SK-N-SH treated with all-trans-retinoic acid at 6 μM for 48 hours (cell line): ENCODE measurements around the gene GIMAP7.
"Not testable (repeated sequence)": the region's sequence is repeated elsewhere in the genome, so short reads cannot be mapped to it uniquely, and the experiment has no call there.

Experiments used
- ATAC-seq: fragments of 200-7000 bp; cut with Tn5 transposase; 3 replicates; pipeline ENCODE4 v1.9.1; 2020; ENCODE audit warnings: mild to moderate bottlenecking, moderate library complexity
- ARNTL ChIP-seq: fragments of 450-650 bp; formaldehyde crosslinking; IDR thresholded peaks from 2 replicates; pipeline ENCODE4 v1.5.0; 2020; ENCODE audit warnings: low read depth, mild to moderate bottlenecking, moderate library complexity, borderline replicate concordance
- BACH2 ChIP-seq: fragments of 250-450 bp; sonication (Bioruptor Pico); IDR thresholded peaks from 2 replicates; pipeline ENCODE4 v1.9.0; 2021; ENCODE audit warnings: mild to moderate bottlenecking, borderline replicate concordance
- CREB5 ChIP-seq: fragments of 250-450 bp; sonication (Bioruptor Pico); IDR thresholded peaks from 2 replicates; pipeline ENCODE4 v1.5.1; 2020; ENCODE audit warnings: low read depth, mild to moderate bottlenecking, moderate library complexity
- CSDC2 ChIP-seq: fragments of 250-450 bp; sonication (Bioruptor Pico); IDR thresholded peaks from 2 replicates; pipeline ENCODE4 v1.5.0; 2020; ENCODE audit warnings: mild to moderate bottlenecking, moderate library complexity
- CSRNP3 ChIP-seq: fragments of 250-450 bp; sonication (Bioruptor Pico); IDR thresholded peaks from 2 replicates; pipeline ENCODE4 v1.5.1; 2021; ENCODE audit warnings: mild to moderate bottlenecking, moderate library complexity
- ESRRG ChIP-seq: fragments of 250-450 bp; sonication (Bioruptor Pico); IDR thresholded peaks from 2 replicates; pipeline ENCODE4 v1.6.1; 2021; ENCODE audit warnings: mild to moderate bottlenecking
- GLIS3 ChIP-seq: fragments of 250-450 bp; sonication (Bioruptor Pico); IDR thresholded peaks from 2 replicates; pipeline ENCODE4 v1.5.0; 2020; ENCODE audit warnings: mild to moderate bottlenecking, moderate library complexity
- ISL1 ChIP-seq: fragments of 250-450 bp; sonication (Bioruptor Pico); IDR thresholded peaks from 2 replicates; pipeline ENCODE4 v2.1.2; 2022; ENCODE audit warnings: mild to moderate bottlenecking, moderate library complexity
- OSR1 ChIP-seq: fragments of 250-450 bp; sonication (Bioruptor Pico); IDR thresholded peaks from 2 replicates; pipeline ENCODE4 v1.8.0; 2022; ENCODE audit warnings: moderate library complexity, mild to moderate bottlenecking, inconsistent platforms
- PATZ1 ChIP-seq: fragments of 250-450 bp; sonication (Bioruptor Pico); IDR thresholded peaks from 2 replicates; pipeline ENCODE4 v1.8.0; 2020; ENCODE audit warnings: mild to moderate bottlenecking, moderate library complexity, borderline replicate concordance
- POU6F1 ChIP-seq: fragments of 250-450 bp; sonication (Bioruptor Pico); IDR thresholded peaks from 2 replicates; pipeline ENCODE4 v1.8.0; 2021; ENCODE audit warnings: low read depth, mild to moderate bottlenecking, moderate library complexity, borderline replicate concordance
- PPARA ChIP-seq: fragments of 250-450 bp; sonication (Bioruptor Pico); IDR thresholded peaks from 2 replicates; pipeline ENCODE4 v1.5.0; 2020; ENCODE audit warnings: mild to moderate bottlenecking, borderline replicate concordance
- TCF4 ChIP-seq: fragments of 250-450 bp; sonication (Bioruptor Pico); IDR thresholded peaks from 2 replicates; pipeline ENCODE4 v1.8.0; 2021; ENCODE audit warnings: mild to moderate bottlenecking, moderate library complexity, borderline replicate concordance
- TOX ChIP-seq: fragments of 250-450 bp; sonication (Bioruptor Pico); IDR thresholded peaks from 2 replicates; pipeline ENCODE4 v1.8.0; 2021; ENCODE audit warnings: mild to moderate bottlenecking, moderate library complexity, borderline replicate concordance
- ZC3H10 ChIP-seq: fragments of 250-450 bp; sonication (Bioruptor Pico); IDR thresholded peaks from 2 replicates; pipeline ENCODE4 v1.5.1; 2021; ENCODE audit warnings: mild to moderate bottlenecking, moderate library complexity
- ZFP3 ChIP-seq: fragments of 250-450 bp; sonication (Bioruptor Pico); IDR thresholded peaks from 2 replicates; pipeline ENCODE4 v1.5.0; 2020; ENCODE audit warnings: mild to moderate bottlenecking, moderate library complexity
- ZFP30 ChIP-seq: fragments of 450-650 bp; formaldehyde crosslinking; IDR thresholded peaks from 2 replicates; pipeline ENCODE4 v1.5.0; 2022; ENCODE audit warnings: mild to moderate bottlenecking, moderate library complexity
- ZNF565 ChIP-seq: fragments of 450-650 bp; formaldehyde crosslinking; conservative IDR thresholded peaks from 2 replicates; pipeline ENCODE4 v1.5.0; 2020; ENCODE audit warnings: low read depth, mild to moderate bottlenecking, moderate library complexity

Gene GIMAP7

GRCh38 chr7:150481922-150482321 lies 32.8 kb upstream of the GIMAP7 start:
- TF ChIP-seq CREB5 (CRISPR knock-in tag) (no peak), CSRNP3 (CRISPR knock-in tag) (no peak), ISL1 (CRISPR knock-in tag) (no peak), ARNTL (CRISPR knock-in tag) (no peak), ZFP30 (no peak), TCF4 (CRISPR knock-in tag) (no peak), BACH2 (no peak), GLIS3 (CRISPR knock-in tag) (no peak), TOX (CRISPR knock-in tag) (no peak), CSDC2 (CRISPR knock-in tag) (no peak), ESRRG (CRISPR knock-in tag) (no peak), OSR1 (CRISPR knock-in tag) (no peak), PATZ1 (CRISPR knock-in tag) (no peak), ZFP3 (CRISPR knock-in tag) (no peak), POU6F1 (CRISPR knock-in tag) (no peak)
- ATAC-seq, result no peak

GRCh38 chr7:150483514-150483913 lies 31.2 kb upstream of the GIMAP7 start:
- not testable (repeated sequence) for ATAC-seq

- ATAC-seq, result not testable (repeated sequence)
Measured at GRCh38 chr7:150484071-150484470, 30.6 kb upstream of the GIMAP7 start.

- no peak for ATAC-seq
- TF ChIP-seq ARNTL (CRISPR knock-in tag), result no peak
- no peak for TF ChIP-seq ZC3H10 (CRISPR knock-in tag)
- TF ChIP-seq ZFP3 (CRISPR knock-in tag), result no peak
- TF ChIP-seq TCF4 (CRISPR knock-in tag), result no peak
- TF ChIP-seq POU6F1 (CRISPR knock-in tag), result no peak
- no peak for TF ChIP-seq CSDC2 (CRISPR knock-in tag)
- TF ChIP-seq ZNF565 (CRISPR knock-in tag), result no peak
- TF ChIP-seq ESRRG (CRISPR knock-in tag), result no peak
- TF ChIP-seq BACH2, result no peak
- no peak for TF ChIP-seq PPARA (CRISPR knock-in tag)
- TF ChIP-seq GLIS3 (CRISPR knock-in tag), result no peak
- TF ChIP-seq OSR1 (CRISPR knock-in tag), result no peak
Measured at GRCh38 chr7:150487625-150488024, 27.0 kb upstream of the GIMAP7 start.

GRCh38 chr7:150489782-150490181 lies 24.9 kb upstream of the GIMAP7 start:
- TF ChIP-seq OSR1 (CRISPR knock-in tag) (no peak), POU6F1 (CRISPR knock-in tag) (no peak), BACH2 (no peak)
- no peak for ATAC-seq

GRCh38 chr7:150493442-150493841 lies 21.2 kb upstream of the GIMAP7 start:
- not testable (repeated sequence) for ATAC-seq
